Pancreas (tissue), 10 donors: Measurements from ENCODE around the gene CACNB3. TPM values are rescaled to one million over a fixed set of nuclear protein-coding genes. Genes with fewer than 3 reads are reported as not detected.
A peak's percentile ranks its signal among the peaks of the same experiment; 100 is the strongest.

ENCODE experiments used
- ATAC-seq, 4 donors: fragments of 200-7000 bp; cut with Tn5 transposase; one replicate each; pipeline versions ENCODE4 v1.8.0 to v1.9.1; 2020; ENCODE audit warnings: mild to moderate bottlenecking in 4 of 4, moderate library complexity in 4 of 4
- DNase-seq, 6 donors: peaks; one replicate each; pipeline ENCODE4 v3.0.0-alpha.2; 2020
- FAIRE-seq: peaks from 2 replicates; lab custom pipeline; 2012; peaks lifted over from hg19 to GRCh38; lab: Jason Lieb, UNC
- H3K27ac ChIP-seq, 4 donors: fragments of 200-600 bp; sonication (generic); 1 replicate in 3 of 4; 2 replicates in 1 of 4; pipeline versions ENCODE4 v1.5.0 to v1.8.0; 2020
- H3K27me3 ChIP-seq, 4 donors: fragments of 200-600 bp; one replicate each; pipeline ENCODE4 v1.8.0; 2021
- H3K36me3 ChIP-seq, 3 donors: fragments of 200-600 bp; sonication (generic) in 1 of 3; one replicate each; pipeline versions ENCODE4 v1.5.0 to v1.8.0; 2020 to 2021
- H3K4me1 ChIP-seq, 3 donors: fragments of 200-600 bp; one replicate each; pipeline ENCODE4 v1.8.0; 2021
- H3K4me3 ChIP-seq, 4 donors: fragments of 200-600 bp; sonication (generic) in 2 of 4; one replicate each; pipeline versions ENCODE4 v1.5.0 to v1.8.0; 2020 to 2021
- H3K9me3 ChIP-seq, 4 donors: fragments of 200-600 bp; one replicate each; pipeline ENCODE4 v1.8.0; 2021
- CTCF ChIP-seq, 4 donors: fragments of 200-600 bp; sonication (generic) in 3 of 4; IDR thresholded peaks; one replicate each; pipeline versions ENCODE4 v1.5.0 to v1.8.0; 2021; ENCODE audit warnings: antibody characterized with exemption in 4 of 4
- WGBS, 2 donors: extraction: QIAGEN DNeasy Blood & Tissue Kit; methylation state at CpG; one replicate each; pipeline ENCODE4 v1.1.7; 2013; 5-methylcytosine and 5-hydroxymethylcytosine counted together
- intact Hi-C, 3 donors: fragments of 100-400 bp; cut with DNase I; formaldehyde crosslinking; loops; one replicate each; pipeline versions ENCODE4 v1.11.1 to v1.14.2; 2022
- polyA plus RNA-seq, 2 donors: library from polyadenylated mRNA; stranded (reverse); fragments of 200-250 nt; gene quantifications; one replicate each; pipeline ENCODE4 v1.2.3, GENCODE V29; 2013
- total RNA-seq, 6 donors: library from RNA; stranded (reverse); fragmentation: NEBNext Ultra II Directional in 4 of 6; extraction: Animal tissue kit (Norgen Biotek cat#: 25700) in 4 of 6; gene quantifications; one replicate each; pipeline versions ENCODE4 v1.2.1 to v1.2.4, GENCODE V29; 2021 to 2023
- donor health status: healthy with polysubstance abuse.
- donor health status: DM: no; HTN: no; CAD: no; lungs with moderate emphysema.
- donor health status: DM: no; HTN: no; CAD: no.
- donor health status: control.
- donor health status: control.
- donor health status: Bipolar disorder and iron deficiency.
- donor health status: DM: yes; HTN: yes; CAD: no.
- donor health status: DM: no; HTN: no; CAD: no.
- donor health status: DM: no; HTN: no; CAD: no.
- donor health status: DM: yes; HTN: yes; CAD: no.

CACNB3 gene
- total and polyA plus RNA-seq, 8 donors = 1.3 to 16.3 (median 4.6) TPM

GRCh38 chr12:48788524-48788853, 29.8 kb upstream of the CACNB3 start:
- 0 to 1% methylated on average over 25 of the region's 25 CpGs for WGBS, 2 donors
- no peaks in the 10 kb centered on the region for H3K27me3 ChIP-seq
- intact Hi-C loops = no loop called here
- peak in 3 of 4 donors; percentile 8 to 11 (median 9) for ATAC-seq
- no peaks in the 10 kb centered on the region for H3K36me3 ChIP-seq
- H3K4me3 ChIP-seq = peak overlapping the region; percentile 63 to 98 (median 85)
- no peaks in the 10 kb centered on the region for H3K9me3 ChIP-seq
- DNase-seq = peak in 2 of 6 donors; percentile 25 to 82
- H3K27ac ChIP-seq = peak overlapping the region in 3 of 4 donors; percentile 16 to 66 (median 50)
- peaks cover 0 to 19% (median 15%) of the 10 kb centered on the region in 3 donors for H3K4me1 ChIP-seq
- no peak for FAIRE-seq
- no peak for TF ChIP-seq CTCF (IDR thresholded peaks at IDR 0.05)

- Histone ChIP-seq H3K36me3 (no peaks in the 10 kb centered on the region), H3K27ac (peak within 1 kb of the TSS; percentile 87 to 95 (median 92)), H3K27me3 (no peaks in the 10 kb centered on the region), H3K4me1 (peaks cover 0 to 19% (median 15%) of the 10 kb centered on the region in 3 donors), H3K4me3 (peak within 1 kb of the TSS; percentile 77 to 98 (median 85)), H3K9me3 (no peaks in the 10 kb centered on the region)
- DNase-seq (peak; percentile 80 to 96 (median 89)), ATAC-seq (peak; percentile 93 to 95 (median 94)), FAIRE-seq (no peak)
- TF ChIP-seq CTCF (IDR thresholded peaks at IDR 0.05) = no peak
- intact Hi-C loops = no loop called here
- 0 to 1% methylated on average over 70 to 86 of the region's 86 CpGs for WGBS, 2 donors
Observed at GRCh38 chr12:48788854-48789775, 29.2 kb upstream of the CACNB3 start, which contains the start of gene ADCY6. Gene ADCY6 (minus strand): TSS chr12:48789089. CDS start chr12:48783434, 5,655 bp downstream.

GRCh38 chr12:48789858-48790326, 28.4 kb upstream of the CACNB3 start:
- TF ChIP-seq CTCF (IDR thresholded peaks at IDR 0.05) = no peak
- no peak for FAIRE-seq
- Histone ChIP-seq H3K4me1 (peaks cover 0 to 19% (median 15%) of the 10 kb centered on the region in 3 donors), H3K9me3 (no peaks in the 10 kb centered on the region), H3K27me3 (no peaks in the 10 kb centered on the region), H3K27ac (peak overlapping the region; percentile 87 to 95 (median 92)), H3K4me3 (peak overlapping the region; percentile 77 to 98 (median 85)), H3K36me3 (no peaks in the 10 kb centered on the region)
- intact Hi-C loops = no loop called here
- ATAC-seq = no peak
- no peak for DNase-seq
- WGBS, 2 donors = 4 to 10% methylated on average over 4 of the region's 4 CpGs

GRCh38 chr12:48793696-48794095, 24.6 kb upstream of the CACNB3 start:
- WGBS, 2 donors = 93 to 95% methylated on average over 3 of the region's 3 CpGs
- DNase-seq (no peak), ATAC-seq (no peak), FAIRE-seq (no peak)
- Histone ChIP-seq H3K9me3 (no peaks in the 10 kb centered on the region), H3K36me3 (no peaks in the 10 kb centered on the region), H3K27ac (no peak overlapping the region), H3K27me3 (no peaks in the 10 kb centered on the region), H3K4me3 (no peak overlapping the region), H3K4me1 (peaks cover 0 to 13% (median 11%) of the 10 kb centered on the region in 3 donors)
- intact Hi-C loops = no loop called here
- no peak for TF ChIP-seq CTCF (IDR thresholded peaks at IDR 0.05)
